ENCODE data around the gene STS.
"Not testable (repeated sequence)": the region's sequence is repeated elsewhere in the genome, so short reads cannot be mapped to it uniquely, and the experiment has no call there.

STS gene

GRCh38 chrX:7159149-7159861 is 11.8 kb downstream of the STS start:
- no peak for TF ChIP-seq CTCF (IDR thresholded peaks at IDR 0.05; ENCODE audit: extremely low read depth, missing control alignments)

GRCh38 chrX:7163146-7163677 is 15.7 kb downstream of the STS start:
- DNase-seq (ENCODE audit: low spot score), result no peak
- TF ChIP-seq CTCF (IDR thresholded peaks at IDR 0.05; ENCODE audit: extremely low read depth, missing control alignments), result no peak

More at GRCh38 chrX:7159149-7159861, 11.8 kb downstream of the STS start:
- no peak for DNase-seq (ENCODE audit: low spot score)

- DNase-seq (ENCODE audit: low spot score), result no peak
- TF ChIP-seq CTCF (IDR thresholded peaks at IDR 0.05; ENCODE audit: extremely low read depth, missing control alignments), result no peak
Observed at GRCh38 chrX:7164174-7164573, 16.7 kb downstream of the STS start.

GRCh38 chrX:7168371-7168770 is 20.9 kb downstream of the STS start:
- DNase-seq (ENCODE audit: low spot score), result no peak
- no peak for TF ChIP-seq CTCF (IDR thresholded peaks at IDR 0.05; ENCODE audit: extremely low read depth, missing control alignments)

- no peak for TF ChIP-seq CTCF (IDR thresholded peaks at IDR 0.05; ENCODE audit: extremely low read depth, missing control alignments)
Observed at GRCh38 chrX:7169627-7170026, 22.1 kb downstream of the STS start.

GRCh38 chrX:7170898-7171297 is 23.4 kb downstream of the STS start:
- no peak for TF ChIP-seq CTCF (IDR thresholded peaks at IDR 0.05; ENCODE audit: extremely low read depth, missing control alignments)
- DNase-seq (ENCODE audit: low spot score), result no peak

More at GRCh38 chrX:7169627-7170026, 22.1 kb downstream of the STS start:
- no peak for DNase-seq (ENCODE audit: low spot score)

GRCh38 chrX:7178859-7179258 is 31.3 kb downstream of the STS start:
- DNase-seq (ENCODE audit: low spot score), result not testable (repeated sequence)

- no peak for DNase-seq (ENCODE audit: low spot score)
Observed at GRCh38 chrX:7179446-7179845, 31.9 kb downstream of the STS start.

More at GRCh38 chrX:7179446-7179845, 31.9 kb downstream of the STS start:
- no peak for TF ChIP-seq CTCF (IDR thresholded peaks at IDR 0.05; ENCODE audit: extremely low read depth, missing control alignments)

Measured in GM20000 (cell line).